ENCODE results near the gene PITPNM1.

The PITPNM1 gene

DNA sequence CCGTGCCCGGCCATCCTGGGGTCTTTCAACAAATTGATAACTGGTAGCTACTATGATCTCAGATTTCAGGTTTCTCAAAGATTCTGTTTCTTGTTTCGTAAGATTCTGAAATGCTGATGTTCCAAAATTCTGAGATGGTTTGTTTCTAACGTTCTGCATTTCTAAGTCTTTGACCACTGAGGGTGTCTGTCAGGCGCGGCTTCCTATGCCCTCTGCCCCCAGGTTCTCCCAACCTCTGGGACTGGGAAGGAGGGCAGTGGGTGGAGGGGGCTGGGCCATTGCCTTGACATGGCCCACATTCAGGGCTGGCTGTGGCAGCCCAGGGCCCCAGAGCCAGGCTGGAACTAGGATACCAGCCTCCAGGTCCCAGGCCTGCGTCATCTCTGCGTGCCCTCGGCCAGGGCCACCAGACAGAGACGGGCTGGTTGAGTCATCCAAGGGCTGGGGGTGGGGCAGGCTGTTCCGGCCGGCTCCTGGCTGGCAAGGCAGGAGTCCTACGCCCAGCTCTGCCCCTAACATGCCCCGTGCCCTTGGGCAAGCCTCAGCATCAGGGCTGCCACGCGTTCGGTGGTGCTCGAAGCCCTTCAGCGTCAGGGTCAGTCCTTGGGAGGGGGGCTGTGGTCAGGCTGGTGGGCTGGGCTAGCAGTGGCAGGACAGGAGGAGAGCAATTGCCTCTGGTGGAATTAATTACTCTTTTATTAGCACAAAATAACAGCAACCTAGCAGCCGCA lies 41.3 kb downstream of the PITPNM1 start:
- 89 to 90% methylated on average over 10 to 18 of the region's 20 CpGs for WGBS, 2 experiments (ENCODE audit: insufficient coverage in 2 of 2)
- no peak overlapping the region for H3K27ac ChIP-seq (ENCODE audit: low read depth, low read length, severe bottlenecking)
- peaks cover 13% of the 10 kb centered on the region for H3K4me1 ChIP-seq (ENCODE audit: control insufficient read depth, insufficient read depth, low read length, poor library complexity, severe bottlenecking)
- H3K9me3 ChIP-seq (ENCODE audit: control insufficient read depth, low read length): no peaks in the 10 kb centered on the region
- peak overlapping the region; percentile 52 for H3K4me3 ChIP-seq (ENCODE audit: extremely low read depth, insufficient read depth, low read length, poor library complexity, severe bottlenecking)
- H3K36me3 ChIP-seq (ENCODE audit: control insufficient read depth, insufficient read depth, low read length): no peaks in the 10 kb centered on the region

GRCh38 chr11:67463186-67463585 lies 42.0 kb downstream of the PITPNM1 start:
- Histone ChIP-seq H3K9me3 (ENCODE audit: control insufficient read depth, low read length) (no peaks in the 10 kb centered on the region), H3K36me3 (ENCODE audit: control insufficient read depth, insufficient read depth, low read length) (no peaks in the 10 kb centered on the region), H3K27ac (ENCODE audit: low read depth, low read length, severe bottlenecking) (no peak overlapping the region), H3K4me1 (ENCODE audit: control insufficient read depth, insufficient read depth, low read length, poor library complexity, severe bottlenecking) (peaks cover 10% of the 10 kb centered on the region), H3K4me3 (ENCODE audit: extremely low read depth, insufficient read depth, low read length, poor library complexity, severe bottlenecking) (no peak overlapping the region)
- whole genome bisulfite sequencing, 2 experiments (ENCODE audit: insufficient coverage in 2 of 2): 96 to 97% methylated on average over 7 to 8 of the region's 10 CpGs

- H3K4me1 ChIP-seq (ENCODE audit: control insufficient read depth, insufficient read depth, low read length, poor library complexity, severe bottlenecking): no peaks in the 10 kb centered on the region
Observed at GRCh38 chr11:67458266-67458665, 46.9 kb downstream of the PITPNM1 start.

DNA sequence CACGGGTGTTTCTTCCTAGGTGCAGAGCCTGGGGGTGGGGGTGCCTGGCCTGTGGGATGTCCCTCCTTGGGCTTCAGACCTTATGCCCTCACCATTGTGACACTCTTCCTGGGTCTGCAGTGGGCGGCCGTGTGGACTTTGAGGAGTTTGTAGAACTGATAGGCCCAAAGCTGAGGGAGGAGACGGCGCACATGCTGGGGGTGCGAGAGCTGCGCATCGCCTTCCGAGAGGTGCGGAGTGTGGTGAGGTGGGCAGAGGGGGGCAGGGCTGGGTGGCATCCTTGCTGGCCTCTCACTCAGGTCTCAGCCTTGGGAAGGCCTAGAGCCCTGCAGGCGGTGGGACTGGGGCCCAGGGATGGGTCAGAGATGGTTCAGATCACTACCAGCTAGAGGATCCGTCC lies 47.7 kb downstream of the PITPNM1 start:
- Histone ChIP-seq H3K27ac (ENCODE audit: low read depth, low read length, severe bottlenecking) (no peak overlapping the region), H3K4me1 (ENCODE audit: control insufficient read depth, insufficient read depth, low read length, poor library complexity, severe bottlenecking) (no peaks in the 10 kb centered on the region), H3K4me3 (ENCODE audit: extremely low read depth, insufficient read depth, low read length, poor library complexity, severe bottlenecking) (no peak overlapping the region), H3K36me3 (ENCODE audit: control insufficient read depth, insufficient read depth, low read length) (no peaks in the 10 kb centered on the region), H3K9me3 (ENCODE audit: control insufficient read depth, low read length) (no peaks in the 10 kb centered on the region)
- 93 to 96% methylated on average over 11 to 12 of the region's 12 CpGs for WGBS, 2 experiments (ENCODE audit: insufficient coverage in 2 of 2)

More at GRCh38 chr11:67458266-67458665, 46.9 kb downstream of the PITPNM1 start:
- Histone ChIP-seq H3K36me3 (ENCODE audit: control insufficient read depth, insufficient read depth, low read length) (no peaks in the 10 kb centered on the region), H3K27ac (ENCODE audit: low read depth, low read length, severe bottlenecking) (no peak overlapping the region), H3K4me3 (ENCODE audit: extremely low read depth, insufficient read depth, low read length, poor library complexity, severe bottlenecking) (no peak overlapping the region), H3K9me3 (ENCODE audit: control insufficient read depth, low read length) (no peaks in the 10 kb centered on the region)
- 92 to 95% methylated on average over 17 to 19 of the region's 19 CpGs for WGBS, 2 experiments (ENCODE audit: insufficient coverage in 2 of 2)

DNA sequence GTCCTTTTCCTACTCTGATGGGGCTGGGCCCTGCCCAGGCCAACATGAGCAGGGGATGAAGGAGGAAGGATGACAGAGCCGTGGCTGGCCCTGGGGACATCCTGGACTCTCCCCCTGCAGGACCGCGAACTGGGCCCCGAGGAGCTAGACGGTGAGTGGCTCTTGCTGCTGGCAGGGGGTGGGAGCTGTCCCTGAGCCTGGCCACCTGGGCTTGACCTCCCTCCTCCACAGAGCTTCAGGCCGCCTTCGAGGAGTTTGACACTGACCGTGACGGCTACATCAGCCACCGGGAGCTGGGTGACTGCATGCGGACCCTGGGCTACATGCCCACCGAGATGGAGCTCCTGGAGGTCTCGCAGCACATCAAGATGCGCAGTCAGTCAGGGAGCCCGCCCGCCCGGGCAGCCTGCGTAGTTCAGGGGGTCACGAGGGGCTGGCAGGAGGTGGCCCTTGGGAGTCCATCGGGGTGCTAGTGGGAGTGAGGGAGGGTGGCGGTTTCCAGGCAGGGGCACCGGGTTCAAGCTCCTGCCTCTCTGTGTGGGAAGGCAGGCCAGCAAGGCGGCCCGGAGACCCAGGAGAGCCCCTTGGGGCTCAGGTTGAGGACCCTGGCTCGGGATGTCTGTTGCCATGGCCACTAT lies 49.0 kb downstream of the PITPNM1 start:
- H3K27ac ChIP-seq (ENCODE audit: low read depth, low read length, severe bottlenecking): no peak overlapping the region
- H3K9me3 ChIP-seq (ENCODE audit: control insufficient read depth, low read length): no peaks in the 10 kb centered on the region
- no peaks in the 10 kb centered on the region for H3K4me1 ChIP-seq (ENCODE audit: control insufficient read depth, insufficient read depth, low read length, poor library complexity, severe bottlenecking)
- no peak overlapping the region for H3K4me3 ChIP-seq (ENCODE audit: extremely low read depth, insufficient read depth, low read length, poor library complexity, severe bottlenecking)
- 89 to 92% methylated on average over 19 to 24 of the region's 25 CpGs for WGBS, 2 experiments (ENCODE audit: insufficient coverage in 2 of 2)
- no peaks in the 10 kb centered on the region for H3K36me3 ChIP-seq (ENCODE audit: control insufficient read depth, insufficient read depth, low read length)

- no peak within 1 kb of the TSS for H3K27ac ChIP-seq (ENCODE audit: low read depth, low read length, severe bottlenecking)
- 80 to 100% methylated on average over 1 to 2 of the region's 3 CpGs for WGBS, 2 experiments (ENCODE audit: insufficient coverage in 2 of 2)
- H3K4me1 ChIP-seq (ENCODE audit: control insufficient read depth, insufficient read depth, low read length, poor library complexity, severe bottlenecking): no peaks in the 10 kb centered on the region
- no peaks in the 10 kb centered on the region for H3K36me3 ChIP-seq (ENCODE audit: control insufficient read depth, insufficient read depth, low read length)
- no peaks in the 10 kb centered on the region for H3K9me3 ChIP-seq (ENCODE audit: control insufficient read depth, low read length)
- H3K4me3 ChIP-seq (ENCODE audit: extremely low read depth, insufficient read depth, low read length, poor library complexity, severe bottlenecking): no peak within 1 kb of the TSS
Observed at GRCh38 chr11:67455054-67455453, 50.1 kb downstream of the PITPNM1 start, which contains the start of gene CABP4. TSS of gene CABP4 (plus strand) at chr11:67455354. CDS start at chr11:67455424, 70 bp downstream.

DNA sequence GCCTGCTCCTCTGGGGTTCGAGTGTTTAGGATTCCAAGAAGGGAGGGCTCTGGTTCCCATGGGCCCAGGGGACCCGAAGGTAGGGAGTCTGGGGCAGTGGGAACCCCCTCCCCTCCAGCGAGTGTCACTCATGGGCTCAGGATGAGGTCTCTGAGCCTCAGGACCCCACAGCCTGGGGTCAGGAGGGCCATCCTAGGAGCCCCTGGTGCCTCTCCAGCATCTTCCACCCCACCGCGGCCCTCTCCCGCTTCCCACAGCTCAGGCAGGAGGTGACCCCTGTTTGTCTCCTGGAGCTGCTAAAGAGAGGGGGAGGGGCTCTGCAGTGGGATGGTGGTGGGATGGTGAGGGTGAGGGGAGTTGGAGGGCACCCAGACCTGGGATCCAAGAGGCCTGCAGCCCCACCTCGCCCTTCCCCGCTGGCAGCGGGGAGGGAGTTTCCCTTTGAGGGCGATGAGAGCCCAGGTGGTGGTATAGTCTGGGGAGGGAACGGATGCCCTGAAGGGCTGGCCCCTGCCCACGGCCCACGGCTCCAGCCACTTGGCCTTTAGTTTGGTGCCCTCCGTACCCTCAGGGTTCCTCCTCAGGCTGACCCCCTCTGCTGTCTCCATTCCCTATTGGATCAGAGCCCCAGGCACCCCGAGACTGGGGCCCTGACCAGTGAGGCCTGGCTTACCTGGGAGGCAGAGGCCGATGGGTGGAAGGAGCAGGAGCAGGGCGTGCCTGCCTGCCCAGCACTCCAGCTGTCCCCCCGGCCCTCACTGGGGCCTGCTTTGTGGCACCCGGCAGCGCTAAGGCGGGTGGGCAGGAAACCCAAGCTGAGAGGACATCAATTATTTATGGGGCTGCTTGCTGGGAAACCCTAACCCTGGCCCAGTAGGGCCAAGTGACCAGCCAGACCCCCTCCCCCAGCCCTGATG lies 51.1 kb downstream of the PITPNM1 start:
- H3K27ac ChIP-seq (ENCODE audit: low read depth, low read length, severe bottlenecking): no peak overlapping the region
- WGBS, 2 experiments (ENCODE audit: insufficient coverage in 2 of 2): 94 to 99% methylated on average over 15 to 16 of the region's 21 CpGs
- H3K4me1 ChIP-seq (ENCODE audit: control insufficient read depth, insufficient read depth, low read length, poor library complexity, severe bottlenecking): no peaks in the 10 kb centered on the region

DNA sequence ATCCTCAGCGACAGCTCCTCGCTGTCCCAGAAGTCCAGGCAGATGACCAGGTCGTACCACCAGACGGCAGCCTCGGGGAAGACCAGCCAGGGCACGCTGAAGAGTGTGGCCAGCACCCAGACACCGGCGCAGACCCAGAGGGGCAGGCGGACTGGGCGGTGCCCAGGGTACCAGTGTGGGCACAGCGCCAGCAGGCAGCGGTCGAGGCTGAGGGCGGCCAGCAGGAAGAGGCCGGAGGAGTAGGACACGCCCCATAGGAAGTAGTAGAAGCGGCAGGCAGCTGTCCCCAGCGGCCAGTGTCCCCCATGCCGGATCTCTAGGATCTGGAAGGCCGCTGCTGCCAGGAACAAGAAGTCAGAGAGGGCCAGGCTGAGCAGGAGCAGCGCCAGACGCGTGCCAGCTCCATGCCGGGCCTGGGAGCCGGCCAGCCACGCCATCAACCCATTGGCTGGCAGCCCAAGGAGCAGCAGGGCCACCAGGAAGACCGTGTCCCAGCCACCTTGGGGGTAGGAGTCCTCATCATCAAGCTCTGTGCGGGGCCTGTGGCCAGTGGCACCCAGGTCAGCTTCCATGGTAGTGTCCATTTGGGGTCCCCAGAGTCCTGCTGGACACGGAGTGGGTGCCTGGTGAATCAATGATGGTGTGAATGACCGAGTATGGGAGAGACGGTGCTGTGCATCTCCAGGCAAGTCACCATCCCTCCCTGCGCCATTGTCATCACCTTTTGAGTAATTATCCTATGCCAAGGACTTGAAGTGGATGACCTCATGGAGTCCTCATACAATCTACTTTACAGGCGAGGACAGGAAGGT lies 52.8 kb downstream of the PITPNM1 start, which contains the start of gene GPR152:
Gene GPR152 (minus strand): TSS at position 589 of the 812 bp plus-strand sequence. CDS start 5 bp downstream, at position 584.
- H3K27ac ChIP-seq (ENCODE audit: low read depth, low read length, severe bottlenecking): no peak within 1 kb of the TSS
- 95 to 96% methylated on average over 28 to 32 of the region's 33 CpGs for WGBS, 2 experiments (ENCODE audit: insufficient coverage in 2 of 2)
- peaks cover 3% of the 10 kb centered on the region for H3K4me1 ChIP-seq (ENCODE audit: control insufficient read depth, insufficient read depth, low read length, poor library complexity, severe bottlenecking)
- no peak within 1 kb of the TSS for H3K4me3 ChIP-seq (ENCODE audit: extremely low read depth, insufficient read depth, low read length, poor library complexity, severe bottlenecking)
- no peaks in the 10 kb centered on the region for H3K9me3 ChIP-seq (ENCODE audit: control insufficient read depth, low read length)
- H3K36me3 ChIP-seq (ENCODE audit: control insufficient read depth, insufficient read depth, low read length): no peaks in the 10 kb centered on the region

More for the DNA sequence above, 51.1 kb downstream of the PITPNM1 start:
- Histone ChIP-seq H3K9me3 (ENCODE audit: control insufficient read depth, low read length) (no peaks in the 10 kb centered on the region), H3K4me3 (ENCODE audit: extremely low read depth, insufficient read depth, low read length, poor library complexity, severe bottlenecking) (no peak overlapping the region), H3K36me3 (ENCODE audit: control insufficient read depth, insufficient read depth, low read length) (no peaks in the 10 kb centered on the region)

DNA sequence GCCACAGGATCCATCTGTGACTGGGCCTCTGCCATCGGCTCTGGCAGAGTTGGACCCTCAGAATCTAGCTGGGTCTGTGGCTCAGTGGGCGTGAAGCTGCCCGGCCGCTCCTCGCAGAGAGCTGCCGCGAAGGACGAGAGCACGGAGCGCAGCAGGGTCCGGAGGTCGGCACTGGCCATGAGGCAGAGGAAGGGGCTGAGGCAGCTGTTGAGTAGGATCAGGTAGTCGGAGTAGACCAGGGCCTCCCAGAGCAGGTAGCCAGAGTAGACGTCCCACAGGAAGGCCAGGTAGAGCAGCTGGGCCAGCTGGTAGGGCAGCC lies 53.5 kb downstream of the PITPNM1 start:
- no peak overlapping the region for H3K27ac ChIP-seq (ENCODE audit: low read depth, low read length, severe bottlenecking)
- no peaks in the 10 kb centered on the region for H3K9me3 ChIP-seq (ENCODE audit: control insufficient read depth, low read length)
- no peaks in the 10 kb centered on the region for H3K36me3 ChIP-seq (ENCODE audit: control insufficient read depth, insufficient read depth, low read length)
- H3K4me3 ChIP-seq (ENCODE audit: extremely low read depth, insufficient read depth, low read length, poor library complexity, severe bottlenecking): no peak overlapping the region
- WGBS, 2 experiments (ENCODE audit: insufficient coverage in 2 of 2): 95 to 96% methylated on average over 5 to 14 of the region's 14 CpGs
- H3K4me1 ChIP-seq (ENCODE audit: control insufficient read depth, insufficient read depth, low read length, poor library complexity, severe bottlenecking): peaks cover 4% of the 10 kb centered on the region
